Liver (tissue), 9 donors: ENCODE measurements around the gene USP31. TPM values are rescaled to one million over a fixed set of nuclear protein-coding genes. Genes with fewer than 3 reads are reported as not detected.
A peak's percentile ranks its signal among the peaks of the same experiment; 100 is the strongest.

ENCODE experiments used
- DNase-seq: peaks from one replicate; pipeline ENCODE4 v3.0.0-alpha.2; 2017; ENCODE audit warnings: low spot score
- H3K27ac ChIP-seq, 2 donors: one replicate each; pipeline ENCODE4 v1.7.0; 2013; ENCODE audit warnings: inconsistent platforms in 2 of 2, low read length in 2 of 2, control low read depth in 1 of 2, low read depth in 1 of 2, mild to moderate bottlenecking in 1 of 2
- H3K27me3 ChIP-seq, 4 donors: one replicate each; pipeline versions ENCODE4 v1.6.1 to v1.7.0; 2013; ENCODE audit warnings: low read length in 3 of 4, inconsistent platforms in 1 of 4, mild to moderate bottlenecking in 1 of 4, moderate library complexity in 1 of 4; ENCODE audit not compliant: control insufficient read depth in 4 of 4, insufficient read depth in 4 of 4
- H3K36me3 ChIP-seq, 4 donors: one replicate each; pipeline versions ENCODE4 v1.6.1 to v1.7.0; 2013; ENCODE audit warnings: low read length in 3 of 4, mild to moderate bottlenecking in 3 of 4, low read depth in 1 of 4, moderate library complexity in 1 of 4; ENCODE audit not compliant: control insufficient read depth in 4 of 4, insufficient read depth in 3 of 4
- H3K4me1 ChIP-seq, 4 donors: one replicate each; pipeline versions ENCODE4 v1.6.1 to v1.7.0; 2013; ENCODE audit warnings: low read length in 3 of 4, mild to moderate bottlenecking in 3 of 4, moderate library complexity in 1 of 4; ENCODE audit not compliant: control insufficient read depth in 4 of 4, insufficient read depth in 4 of 4
- H3K4me3 ChIP-seq, 3 donors: one replicate each; pipeline versions ENCODE4 v1.6.1 to v1.7.0; 2013; ENCODE audit warnings: low read length in 3 of 3, control low read depth in 1 of 3, low read depth in 1 of 3, mild to moderate bottlenecking in 1 of 3
- H3K9ac ChIP-seq, 2 donors: one replicate each; pipeline ENCODE4 v1.7.0; 2013; ENCODE audit warnings: low read length in 2 of 2, mild to moderate bottlenecking in 2 of 2, moderate library complexity in 2 of 2, control low read depth in 1 of 2, low read depth in 1 of 2
- H3K9me3 ChIP-seq, 4 donors: one replicate each; pipeline versions ENCODE4 v1.6.1 to v1.7.0; 2013; ENCODE audit warnings: low read length in 3 of 4; ENCODE audit not compliant: control insufficient read depth in 4 of 4
- EGR1 ChIP-seq, 2 donors: IDR thresholded peaks; 2 replicates each; pipeline ENCODE4 v1.6.1; 2016 to 2018; ENCODE audit warnings: antibody characterized with exemption in 2 of 2, low read depth in 2 of 2
- FOXA1 ChIP-seq: IDR thresholded peaks from 2 replicates; pipeline ENCODE4 v1.6.1; 2016; ENCODE audit warnings: antibody characterized with exemption
- FOXA2 ChIP-seq: IDR thresholded peaks from 2 replicates; pipeline ENCODE4 v1.6.1; 2016; ENCODE audit warnings: antibody characterized with exemption
- GABPA ChIP-seq, 2 donors: IDR thresholded peaks in 1 of 2; conservative IDR thresholded peaks in 1 of 2; 2 replicates each; pipeline ENCODE4 v1.6.1; 2016; ENCODE audit warnings: antibody characterized with exemption in 2 of 2, mild to moderate bottlenecking in 1 of 2, moderate library complexity in 1 of 2
- HNF4A ChIP-seq, 2 donors: conservative IDR thresholded peaks; 2 replicates each; pipeline ENCODE4 v1.6.1; 2016; ENCODE audit warnings: antibody characterized with exemption in 2 of 2, mild to moderate bottlenecking in 2 of 2
- HNF4G ChIP-seq: IDR thresholded peaks from 2 replicates; pipeline ENCODE4 v1.6.1; 2016; ENCODE audit warnings: antibody characterized with exemption
- JUND ChIP-seq, 2 donors: IDR thresholded peaks; 2 replicates each; pipeline ENCODE4 v1.6.1; 2016; ENCODE audit warnings: antibody characterized with exemption in 2 of 2
- NR2F2 ChIP-seq: IDR thresholded peaks from 2 replicates; pipeline ENCODE4 v1.6.1; 2016; ENCODE audit warnings: antibody characterized with exemption
- RAD21 ChIP-seq, 2 donors: IDR thresholded peaks; 2 replicates each; pipeline ENCODE4 v1.6.1; 2016; ENCODE audit warnings: antibody characterized with exemption in 2 of 2, mild to moderate bottlenecking in 2 of 2
- RXRA ChIP-seq, 2 donors: IDR thresholded peaks; 2 replicates each; pipeline ENCODE4 v1.6.1; 2017 to 2018; ENCODE audit warnings: antibody characterized with exemption in 2 of 2, mild to moderate bottlenecking in 1 of 2
- SP1 ChIP-seq: IDR thresholded peaks from 2 replicates; pipeline ENCODE4 v1.6.1; 2018; ENCODE audit warnings: antibody characterized with exemption, mild to moderate bottlenecking
- TAF1 ChIP-seq: conservative IDR thresholded peaks from 2 replicates; pipeline ENCODE4 v1.6.1; 2016; ENCODE audit warnings: antibody characterized with exemption, mild to moderate bottlenecking
- YY1 ChIP-seq: IDR thresholded peaks from 2 replicates; pipeline ENCODE4 v1.6.1; 2016; ENCODE audit warnings: antibody characterized with exemption, mild to moderate bottlenecking
- ZBTB33 ChIP-seq: IDR thresholded peaks from 2 replicates; pipeline ENCODE4 v1.6.1; 2016; ENCODE audit warnings: antibody characterized with exemption
- WGBS: extraction: QIAGEN DNeasy Blood & Tissue Kit; methylation state at CpG from one replicate; pipeline ENCODE4 v1.1.7; 2013; 5-methylcytosine and 5-hydroxymethylcytosine counted together
- polyA plus RNA-seq, 2 donors: library from polyadenylated mRNA; stranded (reverse) in 1 of 2; unstranded in 1 of 2; fragments of 200-250 nt in 1 of 2; fragments of >200 nt in 1 of 2; fragmentation: Nextera tagmentation in 1 of 2; extraction: Ambion mirVana in 1 of 2; gene quantifications; one replicate each; pipeline versions ENCODE4 v1.2.1 to v1.2.3, GENCODE V29; 2013 to 2015
- total RNA-seq, 2 donors: library from RNA; depleted of rRNA; stranded (reverse); fragments of >200 nt; gene quantifications; one replicate each; pipeline ENCODE4 v1.2.3, GENCODE V29; 2014
- TF ChIP-seq, protein P1 (sequence below): fragments of 150-350 bp; IDR thresholded peaks from 2 replicates; pipeline ENCODE4 v1.5.1; 2017; ENCODE audit warnings: improper control_type of control experiment, low read depth, low read length; ENCODE audit not compliant: missing input control
- TF ChIP-seq, protein P2 (sequence below): IDR thresholded peaks from 2 replicates; pipeline ENCODE4 v1.6.1; 2016; ENCODE audit warnings: antibody characterized with exemption, mild to moderate bottlenecking
- TF ChIP-seq, protein P3 (sequence below): IDR thresholded peaks from 2 replicates; pipeline ENCODE4 v1.6.1; 2016; ENCODE audit warnings: antibody characterized with exemption
- TF ChIP-seq, protein P4 (sequence below): IDR thresholded peaks from 2 replicates; pipeline ENCODE4 v1.6.1; 2016; ENCODE audit warnings: antibody characterized with exemption
- donor health status: healthy.
- donor health status: healthy.
- donor health status: healthy.
- donor health status: healthy.
- donor health status: healthy.

The USP31 gene
- total and polyA plus RNA-seq, 4 donors = 2.4 to 16.4 (median 3.8) TPM

- peaks cover 3 to 14% (median 8%) of the 10 kb centered on the region in 4 donors for H3K4me1 ChIP-seq
- no peaks in the 10 kb centered on the region for H3K27me3 ChIP-seq
- DNase-seq = no peak
- H3K9ac ChIP-seq = peak overlapping the region in 1 of 2 donors; percentile 69
- no peaks in the 10 kb centered on the region for H3K36me3 ChIP-seq
- no peaks in the 10 kb centered on the region for H3K9me3 ChIP-seq
- TF ChIP-seq ZBTB33 (no peak), FOXA1 (no peak), GABPA (IDR thresholded peaks at IDR 0.05 in 1 of 2, conservative IDR thresholded peaks at IDR 0.05 in 1 of 2) (no peak), FOXA2 (no peak), RXRA (IDR thresholded peaks at IDR 0.05) (peak in 1 of 2 donors; percentile 47), SP1 (no peak), JUND (IDR thresholded peaks at IDR 0.05) (no peak), TAF1 (no peak), RAD21 (IDR thresholded peaks at IDR 0.05) (peak in 1 of 2 donors; percentile 3), YY1 (peak; percentile 14), HNF4G (no peak), EGR1 (IDR thresholded peaks at IDR 0.05; ENCODE audit: low read depth in 2 of 2) (no peak), NR2F2 (no peak), HNF4A (conservative IDR thresholded peaks at IDR 0.05) (peak in 1 of 2 donors; percentile 37)
- TF ChIP-seq, protein P1, sequence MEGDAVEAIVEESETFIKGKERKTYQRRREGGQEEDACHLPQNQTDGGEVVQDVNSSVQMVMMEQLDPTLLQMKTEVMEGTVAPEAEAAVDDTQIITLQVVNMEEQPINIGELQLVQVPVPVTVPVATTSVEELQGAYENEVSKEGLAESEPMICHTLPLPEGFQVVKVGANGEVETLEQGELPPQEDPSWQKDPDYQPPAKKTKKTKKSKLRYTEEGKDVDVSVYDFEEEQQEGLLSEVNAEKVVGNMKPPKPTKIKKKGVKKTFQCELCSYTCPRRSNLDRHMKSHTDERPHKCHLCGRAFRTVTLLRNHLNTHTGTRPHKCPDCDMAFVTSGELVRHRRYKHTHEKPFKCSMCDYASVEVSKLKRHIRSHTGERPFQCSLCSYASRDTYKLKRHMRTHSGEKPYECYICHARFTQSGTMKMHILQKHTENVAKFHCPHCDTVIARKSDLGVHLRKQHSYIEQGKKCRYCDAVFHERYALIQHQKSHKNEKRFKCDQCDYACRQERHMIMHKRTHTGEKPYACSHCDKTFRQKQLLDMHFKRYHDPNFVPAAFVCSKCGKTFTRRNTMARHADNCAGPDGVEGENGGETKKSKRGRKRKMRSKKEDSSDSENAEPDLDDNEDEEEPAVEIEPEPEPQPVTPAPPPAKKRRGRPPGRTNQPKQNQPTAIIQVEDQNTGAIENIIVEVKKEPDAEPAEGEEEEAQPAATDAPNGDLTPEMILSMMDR = no peak
- TF ChIP-seq, protein P2, sequence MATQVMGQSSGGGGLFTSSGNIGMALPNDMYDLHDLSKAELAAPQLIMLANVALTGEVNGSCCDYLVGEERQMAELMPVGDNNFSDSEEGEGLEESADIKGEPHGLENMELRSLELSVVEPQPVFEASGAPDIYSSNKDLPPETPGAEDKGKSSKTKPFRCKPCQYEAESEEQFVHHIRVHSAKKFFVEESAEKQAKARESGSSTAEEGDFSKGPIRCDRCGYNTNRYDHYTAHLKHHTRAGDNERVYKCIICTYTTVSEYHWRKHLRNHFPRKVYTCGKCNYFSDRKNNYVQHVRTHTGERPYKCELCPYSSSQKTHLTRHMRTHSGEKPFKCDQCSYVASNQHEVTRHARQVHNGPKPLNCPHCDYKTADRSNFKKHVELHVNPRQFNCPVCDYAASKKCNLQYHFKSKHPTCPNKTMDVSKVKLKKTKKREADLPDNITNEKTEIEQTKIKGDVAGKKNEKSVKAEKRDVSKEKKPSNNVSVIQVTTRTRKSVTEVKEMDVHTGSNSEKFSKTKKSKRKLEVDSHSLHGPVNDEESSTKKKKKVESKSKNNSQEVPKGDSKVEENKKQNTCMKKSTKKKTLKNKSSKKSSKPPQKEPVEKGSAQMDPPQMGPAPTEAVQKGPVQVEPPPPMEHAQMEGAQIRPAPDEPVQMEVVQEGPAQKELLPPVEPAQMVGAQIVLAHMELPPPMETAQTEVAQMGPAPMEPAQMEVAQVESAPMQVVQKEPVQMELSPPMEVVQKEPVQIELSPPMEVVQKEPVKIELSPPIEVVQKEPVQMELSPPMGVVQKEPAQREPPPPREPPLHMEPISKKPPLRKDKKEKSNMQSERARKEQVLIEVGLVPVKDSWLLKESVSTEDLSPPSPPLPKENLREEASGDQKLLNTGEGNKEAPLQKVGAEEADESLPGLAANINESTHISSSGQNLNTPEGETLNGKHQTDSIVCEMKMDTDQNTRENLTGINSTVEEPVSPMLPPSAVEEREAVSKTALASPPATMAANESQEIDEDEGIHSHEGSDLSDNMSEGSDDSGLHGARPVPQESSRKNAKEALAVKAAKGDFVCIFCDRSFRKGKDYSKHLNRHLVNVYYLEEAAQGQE = peak; percentile 13
- TF ChIP-seq, protein P3, sequence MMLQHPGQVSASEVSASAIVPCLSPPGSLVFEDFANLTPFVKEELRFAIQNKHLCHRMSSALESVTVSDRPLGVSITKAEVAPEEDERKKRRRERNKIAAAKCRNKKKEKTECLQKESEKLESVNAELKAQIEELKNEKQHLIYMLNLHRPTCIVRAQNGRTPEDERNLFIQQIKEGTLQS = no peak
- TF ChIP-seq, protein P4, sequence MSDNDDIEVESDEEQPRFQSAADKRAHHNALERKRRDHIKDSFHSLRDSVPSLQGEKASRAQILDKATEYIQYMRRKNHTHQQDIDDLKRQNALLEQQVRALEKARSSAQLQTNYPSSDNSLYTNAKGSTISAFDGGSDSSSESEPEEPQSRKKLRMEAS = no peak
- 40% methylated on average over 7 of the region's 7 CpGs for WGBS
- H3K27ac ChIP-seq = peak overlapping the region in 1 of 2 donors; percentile 32
- H3K4me3 ChIP-seq = no peak overlapping the region
These were observed 34.9 kb downstream of the USP31 start for GRCh38 chr16:23114131-23114904.
